H9 (cell line): ENCODE results near the gene RFT1. TPM values are rescaled to one million over a fixed set of nuclear protein-coding genes. Genes with fewer than 3 reads are reported as not detected.

ENCODE experiments used
- DNase-seq: peaks from one replicate; pipeline ENCODE4 v3.0.0-alpha.2; 2017
- H2AFZ ChIP-seq: one replicate; pipeline ENCODE4 v1.6.1; 2013; ENCODE audit warnings: mild to moderate bottlenecking, low read length, control low read depth, moderate library complexity
- H2AK5ac ChIP-seq: 2 replicates; pipeline ENCODE4 v1.6.1; 2013; ENCODE audit warnings: low read length, control low read depth, mixed read lengths; ENCODE audit not compliant: insufficient read length
- H2BK120ac ChIP-seq: one replicate; pipeline ENCODE4 v1.6.1; 2013; ENCODE audit warnings: low read depth, mild to moderate bottlenecking, low read length, control low read depth, inconsistent platforms; ENCODE audit not compliant: poor library complexity, severe bottlenecking
- H2BK12ac ChIP-seq: 2 replicates; pipeline ENCODE4 v1.6.1; 2013; ENCODE audit warnings: low read length, control low read depth, mixed read lengths, low read depth; ENCODE audit not compliant: insufficient read length
- H2BK15ac ChIP-seq: 2 replicates; pipeline ENCODE4 v1.6.1; 2013; ENCODE audit warnings: low read depth, low read length, control low read depth
- H2BK20ac ChIP-seq: one replicate; pipeline ENCODE4 v1.6.1; 2013; ENCODE audit warnings: low read depth, mild to moderate bottlenecking, low read length, control low read depth, inconsistent platforms; ENCODE audit not compliant: poor library complexity, severe bottlenecking
- H2BK5ac ChIP-seq: 2 replicates; pipeline ENCODE4 v1.6.1; 2013; ENCODE audit warnings: low read length, control low read depth, mixed read lengths; ENCODE audit not compliant: insufficient read length
- H3K14ac ChIP-seq: 2 replicates; pipeline ENCODE4 v1.6.1; 2013; ENCODE audit warnings: low read length, control low read depth; ENCODE audit not compliant: insufficient read depth
- H3K18ac ChIP-seq: 2 replicates; pipeline ENCODE4 v1.6.1; 2013; ENCODE audit warnings: low read depth, mild to moderate bottlenecking, mixed read lengths, low read length, control low read depth; ENCODE audit not compliant: insufficient read length
- H3K23ac ChIP-seq: 2 replicates; pipeline ENCODE4 v1.6.1; 2013; ENCODE audit warnings: low read length, control low read depth, mixed read lengths, low read depth; ENCODE audit not compliant: insufficient read length
- H3K23me2 ChIP-seq: 2 replicates; pipeline ENCODE4 v1.6.1; 2013; ENCODE audit warnings: low read depth, mild to moderate bottlenecking, mixed read lengths, low read length, control low read depth; ENCODE audit not compliant: insufficient read length, poor library complexity, severe bottlenecking
- H3K27ac ChIP-seq: 2 replicates; pipeline ENCODE4 v1.5.1; 2013; ENCODE audit warnings: low read length, control low read depth, mixed read lengths, low read depth; ENCODE audit not compliant: insufficient read length
- H3K27me3 ChIP-seq: 2 replicates; pipeline ENCODE4 v1.6.1; 2013; ENCODE audit warnings: low read length, control low read depth, inconsistent platforms; ENCODE audit not compliant: insufficient read depth
- H3K4ac ChIP-seq: 2 replicates; pipeline ENCODE4 v1.6.1; 2013; ENCODE audit warnings: low read depth, mild to moderate bottlenecking, control low read depth, inconsistent platforms, low read length, moderate library complexity
- H3K4me1 ChIP-seq: 2 replicates; pipeline ENCODE4 v1.6.1; 2013; ENCODE audit warnings: low read length, control low read depth, inconsistent platforms; ENCODE audit not compliant: insufficient read depth
- H3K4me2 ChIP-seq: 2 replicates; pipeline ENCODE4 v1.6.1; 2013; ENCODE audit warnings: low read length, control low read depth, mixed read lengths; ENCODE audit not compliant: insufficient read length, insufficient read depth
- H3K56ac ChIP-seq: 2 replicates; pipeline ENCODE4 v1.6.1; 2013; ENCODE audit warnings: low read depth, mild to moderate bottlenecking, mixed read lengths, low read length, control low read depth; ENCODE audit not compliant: insufficient read length
- H3K79me1 ChIP-seq: 2 replicates; pipeline ENCODE4 v1.6.1; 2013; ENCODE audit warnings: low read depth, mild to moderate bottlenecking, moderate library complexity, low read length, control low read depth, inconsistent platforms; ENCODE audit not compliant: insufficient read depth, poor library complexity, severe bottlenecking
- H3K79me2 ChIP-seq: 2 replicates; pipeline ENCODE4 v1.6.1; 2013; ENCODE audit warnings: low read length, control low read depth, inconsistent platforms; ENCODE audit not compliant: insufficient read depth
- H3K9ac ChIP-seq: 2 replicates; pipeline ENCODE4 v1.6.1; 2013; ENCODE audit warnings: low read length, control low read depth, mixed read lengths; ENCODE audit not compliant: insufficient read length; ENCODE audit errors: extremely low read depth
- H3K9me3 ChIP-seq: one replicate; pipeline ENCODE4 v1.6.1; 2013; ENCODE audit warnings: low read depth, low read length, inconsistent platforms; ENCODE audit not compliant: control insufficient read depth
- H3T11ph ChIP-seq: one replicate; pipeline ENCODE4 v1.6.1; 2013; ENCODE audit warnings: mild to moderate bottlenecking, low read length, control low read depth, inconsistent platforms
- H4K20me1 ChIP-seq: one replicate; pipeline ENCODE4 v1.6.1; 2013; ENCODE audit not compliant: control insufficient read depth, insufficient read length, insufficient read depth
- H4K5ac ChIP-seq: 2 replicates; pipeline ENCODE4 v1.6.1; 2013; ENCODE audit warnings: low read depth, mild to moderate bottlenecking, mixed read lengths, low read length, control low read depth; ENCODE audit not compliant: insufficient read length
- H4K8ac ChIP-seq: replicated peaks from 2 replicates; pipeline ENCODE4 v1.6.1; 2013; ENCODE audit warnings: low read length, control low read depth, mixed read lengths, low read depth; ENCODE audit not compliant: insufficient read length
- H4K91ac ChIP-seq: 2 replicates; pipeline ENCODE4 v1.6.1; 2013; ENCODE audit warnings: low read depth, mild to moderate bottlenecking, moderate library complexity, mixed read lengths, low read length, control low read depth; ENCODE audit not compliant: insufficient read length
- H3K27ac Mint-ChIP-seq, 3 experiments: 2 replicates in 2 of 3; 3 replicates in 1 of 3; pipeline ENCODE4 v1.8.0; 2020 to 2021; ENCODE audit warnings: mixed read lengths in 3 of 3, mild to moderate bottlenecking in 1 of 3, moderate library complexity in 1 of 3
- H3K27me3 Mint-ChIP-seq: 2 replicates; pipeline ENCODE4 v1.8.0; 2021; ENCODE audit warnings: low read depth, mild to moderate bottlenecking, moderate library complexity, mixed read lengths
- H3K36me3 Mint-ChIP-seq, 3 experiments: 2 replicates in 2 of 3; 3 replicates in 1 of 3; pipeline ENCODE4 v1.8.0; 2020 to 2021; ENCODE audit warnings: low read depth in 3 of 3, mixed read lengths in 3 of 3; ENCODE audit not compliant: insufficient read depth in 1 of 3
- H3K4me1 Mint-ChIP-seq, 2 experiments: 2 replicates each; pipeline ENCODE4 v1.8.0; 2020; ENCODE audit warnings: mixed read lengths in 2 of 2
- H3K4me3 Mint-ChIP-seq, 2 experiments: 2 replicates in 1 of 2; 3 replicates in 1 of 2; pipeline ENCODE4 v1.8.0; 2020 to 2021; ENCODE audit warnings: mild to moderate bottlenecking in 2 of 2, mixed read lengths in 2 of 2, moderate library complexity in 1 of 2
- H3K9me3 Mint-ChIP-seq, 2 experiments: 2 replicates in 1 of 2; 3 replicates in 1 of 2; pipeline ENCODE4 v1.8.0; 2020; ENCODE audit warnings: mild to moderate bottlenecking in 2 of 2, mixed read lengths in 2 of 2, moderate library complexity in 1 of 2
- CTCF ChIP-seq: fragments of 200-600 bp; sonication (generic); conservative IDR thresholded peaks from 3 replicates; pipeline ENCODE4 v1.8.0; 2021; ENCODE audit warnings: antibody characterized with exemption, mild to moderate bottlenecking
- WGBS: extraction: QIAGEN DNeasy Blood & Tissue Kit; methylation state at CpG from one replicate; pipeline ENCODE4 v1.1.7; 2013; ENCODE audit warnings: missing lambda C conversion rate, low lambda C conversion rate, mixed read lengths; ENCODE audit not compliant: insufficient read length; ENCODE audit errors: extremely low coverage; 5-methylcytosine and 5-hydroxymethylcytosine counted together
- total RNA-seq: library from RNA; stranded (reverse); gene quantifications from 2 replicates; pipeline ENCODE4 v1.2.1, GENCODE V29; 2021

The RFT1 gene
- total RNA-seq, 1 experiment from 2014 or later, result 24.1 TPM

- no peak overlapping the region for H2BK20ac ChIP-seq
- no CpG with 5 or more reads among the region's 2 CpGs for WGBS
- H3K27ac Mint-ChIP-seq, result no peak overlapping the region
- H3K9me3 Mint-ChIP-seq, result no peaks in the 10 kb centered on the region
- H3K79me2 ChIP-seq, result no peaks in the 10 kb centered on the region
- no peak overlapping the region for H2AFZ ChIP-seq
- H3K23me2 ChIP-seq, result no peaks in the 10 kb centered on the region
- H3K79me1 ChIP-seq, result no peaks in the 10 kb centered on the region
- no peak overlapping the region for H2BK15ac ChIP-seq
- H3K36me3 Mint-ChIP-seq, result no peaks in the 10 kb centered on the region
- H2AK5ac ChIP-seq, result no peak overlapping the region
- H2BK5ac ChIP-seq, result no peak overlapping the region
- DNase-seq, result no peak
- no peak for TF ChIP-seq CTCF
- H3K18ac ChIP-seq, result no peak overlapping the region
- H3K23ac ChIP-seq, result no peak overlapping the region
- no peaks in the 10 kb centered on the region for H3K27me3 ChIP-seq
- no peak overlapping the region for H2BK12ac ChIP-seq
- H3T11ph ChIP-seq, result no peak overlapping the region
- H3K4me3 Mint-ChIP-seq, result no peak overlapping the region
- H3K9ac ChIP-seq, result no peak overlapping the region
- no peaks in the 10 kb centered on the region for H3K4me1 ChIP-seq
- no peak overlapping the region for H2BK120ac ChIP-seq
- no peaks in the 10 kb centered on the region for H3K9me3 ChIP-seq
- H3K56ac ChIP-seq, result no peak overlapping the region
- H3K27ac ChIP-seq, result no peak overlapping the region
- H4K91ac ChIP-seq, result no peak overlapping the region
- H3K4ac ChIP-seq, result no peak overlapping the region
- H4K20me1 ChIP-seq, result no peaks in the 10 kb centered on the region
- no peak overlapping the region for H3K14ac ChIP-seq
- H3K27me3 Mint-ChIP-seq, result peaks cover 2% of the 10 kb centered on the region; the same call in 1 of the 2 replicates
- peaks cover 3% of the 10 kb centered on the region in 2 experiments; a peak in 3 of 4 replicates for H3K4me1 Mint-ChIP-seq
- no peak overlapping the region for H4K5ac ChIP-seq
- no peak overlapping the region for H3K4me2 ChIP-seq
- H4K8ac ChIP-seq, result no peak overlapping the region
These were observed 7.0 kb upstream of the RFT1 start for GRCh38 chr3:53137221-53137620.
